Measurements from ENCODE around the gene MEIOB. TPM values are rescaled to one million over a fixed set of nuclear protein-coding genes. Genes with fewer than 3 reads are reported as not detected.

The MEIOB gene
- total RNA-seq, 2 donors from 2014 or later = 0.53 to 0.94 TPM

DNA sequence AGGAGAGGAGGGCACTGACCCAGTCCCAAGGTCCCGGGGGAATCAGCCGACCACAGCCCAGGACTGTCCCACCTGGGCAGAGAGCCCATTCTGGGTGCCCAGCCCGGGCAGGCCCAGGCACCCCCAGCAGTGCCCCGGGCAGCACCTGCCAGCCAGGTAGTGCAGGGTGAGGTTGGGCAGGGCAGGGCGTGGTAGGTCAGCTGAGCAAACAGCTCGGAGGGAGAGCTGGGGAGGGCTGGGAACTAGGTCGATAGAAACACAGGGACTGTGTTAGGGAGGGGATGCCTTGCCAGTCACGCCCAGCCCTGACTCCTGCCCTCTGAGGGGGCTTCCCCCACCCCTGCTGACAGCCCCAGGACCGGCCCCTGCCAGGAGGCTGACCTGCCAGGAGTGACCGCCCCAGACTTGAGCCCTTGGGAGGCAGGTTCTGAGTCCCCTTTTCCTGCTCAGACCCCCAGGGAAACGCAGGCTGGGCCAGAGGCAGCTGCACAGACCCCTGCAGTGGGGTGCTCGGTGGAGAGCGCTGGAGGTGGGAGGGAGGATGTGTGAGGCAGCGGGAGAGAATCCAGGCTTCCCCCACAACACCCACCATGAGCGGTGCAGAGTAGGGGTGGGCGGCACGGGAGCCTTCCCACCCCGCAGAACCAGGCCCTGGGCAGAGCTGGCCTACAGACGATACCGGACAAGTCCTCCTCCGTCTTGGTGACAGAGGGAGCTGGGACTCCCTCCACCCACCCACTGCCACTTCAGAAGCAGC, 41.5 kb upstream of the MEIOB start:
- Mint-ChIP-seq H3K4me3 (no peak overlapping the region), H3K9me3 (no peaks in the 10 kb centered on the region), H3K27me3 (ENCODE audit: low read depth) (peaks cover 33% of the 10 kb centered on the region), H3K27ac (no peak overlapping the region), H3K36me3 (ENCODE audit: insufficient read depth in 2 of 2) (no peaks in the 10 kb centered on the region), H3K4me1 (ENCODE audit: low read depth) (no peaks in the 10 kb centered on the region)
- DNase-seq (no peak), ATAC-seq (replicated peaks in 1 of 2) (no peak)

DNA sequence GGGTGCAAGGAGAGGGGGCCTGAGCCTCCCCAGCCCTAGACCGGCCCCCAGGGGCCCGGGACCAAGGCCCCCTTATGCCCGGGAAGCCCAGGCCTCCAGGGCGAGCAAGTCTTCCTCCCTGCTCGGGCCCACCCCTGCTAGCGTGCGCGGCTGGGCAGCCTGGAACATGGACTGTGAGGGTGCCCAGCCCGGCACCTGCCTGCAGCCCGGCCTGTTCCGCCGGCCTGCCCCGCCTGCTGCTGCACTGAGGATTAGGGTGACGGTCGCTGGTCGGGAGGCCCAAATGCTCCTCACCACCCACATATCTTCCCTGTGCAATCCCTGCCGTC, 40.2 kb upstream of the MEIOB start:
- H3K27me3 Mint-ChIP-seq (ENCODE audit: low read depth) = peaks cover 33% of the 10 kb centered on the region
- no peak overlapping the region for H3K27ac Mint-ChIP-seq
- no peak overlapping the region for H3K4me3 Mint-ChIP-seq
- H3K4me1 Mint-ChIP-seq (ENCODE audit: low read depth) = no peaks in the 10 kb centered on the region
- no peaks in the 10 kb centered on the region for H3K9me3 Mint-ChIP-seq
- no peak for DNase-seq
- no peaks in the 10 kb centered on the region for H3K36me3 Mint-ChIP-seq (ENCODE audit: insufficient read depth in 2 of 2)
- no peak for ATAC-seq (replicated peaks in 1 of 2)

DNA sequence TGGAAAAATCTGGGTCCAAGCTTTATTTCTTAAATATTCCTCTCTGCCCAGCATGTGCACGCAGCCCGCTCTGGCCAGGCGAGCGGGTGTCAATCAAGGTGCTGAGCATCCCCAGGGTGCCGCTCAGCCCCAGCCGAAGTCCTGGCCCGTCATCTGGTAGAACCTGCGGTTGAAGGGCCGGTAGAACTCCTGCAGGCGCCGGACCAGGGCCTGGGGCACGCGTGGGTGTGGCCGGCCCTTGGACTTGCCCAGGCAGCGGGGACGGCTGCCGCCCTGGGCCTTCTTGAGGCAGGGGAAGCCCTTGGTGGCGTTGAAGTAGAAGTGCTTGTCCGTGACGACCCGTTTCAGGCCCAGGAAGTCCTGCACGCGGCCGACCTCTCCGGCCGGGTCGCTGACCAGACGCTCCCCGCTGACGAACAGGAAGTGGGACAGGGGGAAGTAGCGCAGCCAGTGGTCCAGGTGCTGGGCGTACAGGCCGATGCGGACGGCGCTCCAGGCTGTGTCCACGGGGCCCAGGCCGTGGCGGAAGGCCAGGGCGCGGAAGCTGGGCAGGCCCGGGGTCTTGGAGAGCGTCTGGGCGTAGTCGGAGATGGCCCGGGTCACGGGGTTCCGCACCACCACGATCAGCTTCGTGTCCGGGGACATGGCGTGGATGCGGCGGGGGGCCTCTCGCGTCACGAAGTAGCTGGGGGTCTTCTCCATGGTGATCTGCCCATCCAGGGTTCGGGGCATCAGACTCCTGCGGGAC, 39.7 kb upstream of the MEIOB start:
- no peak for DNase-seq
- Mint-ChIP-seq H3K9me3 (no peaks in the 10 kb centered on the region), H3K36me3 (ENCODE audit: insufficient read depth in 2 of 2) (no peaks in the 10 kb centered on the region), H3K4me1 (ENCODE audit: low read depth) (no peaks in the 10 kb centered on the region), H3K27me3 (ENCODE audit: low read depth) (peaks cover 27% of the 10 kb centered on the region), H3K4me3 (no peak overlapping the region), H3K27ac (no peak overlapping the region)
- no peak for ATAC-seq (replicated peaks in 1 of 2)

DNA sequence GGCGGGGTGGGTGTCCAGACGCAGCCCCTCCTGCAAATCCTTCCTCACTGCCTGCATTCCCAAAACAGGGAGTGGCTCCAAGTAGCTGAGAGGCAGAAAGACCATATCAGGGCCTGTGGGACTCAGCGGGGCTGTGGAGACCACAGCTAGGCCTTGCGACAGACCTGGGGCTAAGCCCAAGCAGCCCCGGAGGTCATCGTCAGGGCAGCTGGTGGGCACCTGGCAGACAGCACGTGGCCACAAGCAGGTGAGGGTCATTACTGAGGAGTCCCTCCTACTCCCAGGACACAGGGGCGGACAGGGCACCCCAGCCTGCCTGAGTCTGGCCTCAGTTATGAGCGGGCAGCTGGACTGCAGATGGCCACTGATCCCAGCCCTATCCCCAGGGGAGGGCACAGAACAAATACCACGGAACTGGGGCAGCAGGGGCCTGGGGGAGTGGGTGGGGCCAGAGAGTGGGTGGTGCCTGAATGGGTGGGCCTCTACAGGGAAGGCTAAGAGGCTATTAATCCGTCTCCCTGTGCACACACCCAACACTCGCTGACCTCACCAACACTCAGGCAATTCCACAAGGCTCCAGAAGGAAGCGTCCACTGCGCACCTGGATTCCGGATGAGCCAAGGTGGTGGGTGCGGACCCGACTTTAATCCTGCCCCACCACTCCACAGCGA, 37.7 kb upstream of the MEIOB start:
- Mint-ChIP-seq H3K27ac (no peak overlapping the region), H3K9me3 (no peaks in the 10 kb centered on the region), H3K27me3 (ENCODE audit: low read depth) (peaks cover 13% of the 10 kb centered on the region), H3K4me3 (no peak overlapping the region), H3K4me1 (ENCODE audit: low read depth) (no peaks in the 10 kb centered on the region), H3K36me3 (ENCODE audit: insufficient read depth in 2 of 2) (no peaks in the 10 kb centered on the region)
- no peak for ATAC-seq (replicated peaks in 1 of 2)
- DNase-seq = no peak

DNA sequence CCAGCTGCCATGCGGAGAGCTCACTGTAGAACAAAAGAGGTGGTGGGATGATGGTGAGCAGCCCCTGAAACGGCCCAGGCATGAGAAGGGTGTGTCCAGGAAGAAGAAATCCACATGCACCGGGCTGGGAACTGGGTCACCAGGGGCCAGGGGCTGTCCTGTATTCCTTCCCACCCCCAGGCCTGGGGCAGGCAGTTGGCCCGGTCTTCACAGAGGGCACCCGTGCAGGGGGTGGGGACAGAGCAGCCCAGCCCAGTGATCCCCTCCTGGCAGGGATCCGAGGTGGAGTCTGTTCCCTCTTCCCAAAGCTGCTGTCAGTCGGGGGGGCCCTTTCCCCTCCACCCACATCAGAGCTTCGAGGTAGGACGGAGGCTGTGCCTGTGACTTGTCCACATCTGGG, 37.0 kb upstream of the MEIOB start:
- H3K36me3 Mint-ChIP-seq (ENCODE audit: insufficient read depth in 2 of 2) = no peaks in the 10 kb centered on the region
- H3K4me1 Mint-ChIP-seq (ENCODE audit: low read depth) = no peaks in the 10 kb centered on the region
- no peak for DNase-seq
- no peak overlapping the region for H3K4me3 Mint-ChIP-seq
- H3K9me3 Mint-ChIP-seq = no peaks in the 10 kb centered on the region
- ATAC-seq (replicated peaks in 1 of 2) = no peak
- H3K27me3 Mint-ChIP-seq (ENCODE audit: low read depth) = peaks cover 13% of the 10 kb centered on the region
- H3K27ac Mint-ChIP-seq = no peak overlapping the region

DNA sequence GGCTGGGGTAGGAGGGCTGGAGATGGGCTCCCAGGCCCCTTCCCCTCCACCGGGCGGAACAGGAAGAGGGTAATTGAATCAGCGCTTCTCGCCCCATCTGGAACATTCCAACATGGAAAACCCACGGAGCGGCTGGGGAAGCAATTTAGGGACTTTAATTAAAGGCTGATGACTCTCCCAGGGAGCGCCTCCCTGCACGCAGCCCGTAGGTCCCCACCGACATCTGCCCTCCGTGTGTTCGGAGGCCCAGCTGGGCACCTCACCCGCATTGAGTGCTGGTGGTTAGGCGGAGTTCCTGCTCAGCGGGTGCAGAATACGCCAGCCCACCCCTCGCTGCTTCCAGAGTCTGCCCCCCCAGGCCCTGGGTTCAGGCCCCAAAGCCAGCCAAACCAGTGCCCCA, 36.2 kb upstream of the MEIOB start:
- DNase-seq = no peak
- Mint-ChIP-seq H3K27me3 (ENCODE audit: low read depth) (peaks cover 13% of the 10 kb centered on the region), H3K27ac (no peak overlapping the region), H3K4me3 (no peak overlapping the region), H3K36me3 (ENCODE audit: insufficient read depth in 2 of 2) (no peaks in the 10 kb centered on the region), H3K4me1 (ENCODE audit: low read depth) (no peaks in the 10 kb centered on the region), H3K9me3 (no peaks in the 10 kb centered on the region)
- no peak for ATAC-seq (replicated peaks in 1 of 2)

DNA sequence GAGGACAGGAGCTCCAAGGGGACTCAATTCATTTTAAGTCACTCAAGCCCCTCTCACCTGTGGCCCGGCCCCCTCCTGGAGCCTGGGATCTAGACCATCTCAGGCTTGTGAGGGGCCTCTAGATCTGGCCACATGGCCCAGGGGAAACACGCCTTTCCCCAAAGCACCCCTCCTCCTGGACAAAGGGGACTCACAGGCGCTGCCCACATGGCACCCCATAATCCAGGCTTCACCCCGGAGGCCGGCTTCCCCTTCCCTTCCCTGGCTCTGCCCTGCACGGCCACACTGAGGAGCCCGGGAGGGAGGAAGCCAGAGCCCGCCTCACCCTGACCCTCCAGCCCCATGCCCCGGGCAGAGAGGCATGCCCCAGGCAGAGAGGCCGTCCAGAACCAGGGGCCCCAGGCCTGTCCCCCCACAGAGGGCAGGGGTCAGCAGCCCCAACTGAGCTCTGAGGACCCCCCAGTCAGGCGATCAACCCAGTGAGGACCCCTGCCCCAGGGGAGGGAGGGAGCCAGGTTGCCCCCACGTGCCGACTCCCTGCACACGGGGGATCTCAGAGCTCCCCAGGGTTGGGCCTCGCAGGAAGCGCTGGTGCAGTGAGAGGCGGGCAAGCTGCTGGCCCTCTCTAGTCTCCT, 35.4 kb upstream of the MEIOB start:
- H3K36me3 Mint-ChIP-seq (ENCODE audit: insufficient read depth in 2 of 2) = no peaks in the 10 kb centered on the region
- peaks cover 13% of the 10 kb centered on the region for H3K27me3 Mint-ChIP-seq (ENCODE audit: low read depth)
- H3K9me3 Mint-ChIP-seq = no peaks in the 10 kb centered on the region
- DNase-seq = no peak
- no peaks in the 10 kb centered on the region for H3K4me1 Mint-ChIP-seq (ENCODE audit: low read depth)
- H3K4me3 Mint-ChIP-seq = no peak overlapping the region
- no peak for ATAC-seq (replicated peaks in 1 of 2)
- no peak overlapping the region for H3K27ac Mint-ChIP-seq

DNA sequence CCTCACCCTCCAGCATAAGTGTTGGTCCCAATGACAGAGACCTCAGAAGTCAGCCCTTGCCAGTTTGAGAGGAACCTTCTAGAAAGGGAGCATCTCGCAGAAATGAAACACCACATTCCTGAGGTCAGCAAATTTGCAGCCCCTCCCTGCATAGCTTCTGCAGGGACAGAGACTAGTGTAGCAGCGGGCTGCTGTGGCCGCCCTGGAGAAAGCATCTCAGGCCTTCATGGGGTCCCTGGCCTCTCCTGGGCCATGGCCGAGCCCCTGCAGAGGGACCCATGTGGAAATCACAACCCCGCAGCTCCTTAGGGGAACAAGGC, 34.8 kb upstream of the MEIOB start:
- H3K27me3 Mint-ChIP-seq (ENCODE audit: low read depth) = peaks cover 13% of the 10 kb centered on the region
- no peak overlapping the region for H3K4me3 Mint-ChIP-seq
- H3K4me1 Mint-ChIP-seq (ENCODE audit: low read depth) = no peaks in the 10 kb centered on the region
- H3K36me3 Mint-ChIP-seq (ENCODE audit: insufficient read depth in 2 of 2) = no peaks in the 10 kb centered on the region
- no peak overlapping the region for H3K27ac Mint-ChIP-seq
- H3K9me3 Mint-ChIP-seq = no peaks in the 10 kb centered on the region
- ATAC-seq (replicated peaks in 1 of 2) (no peak), DNase-seq (no peak)

DNA sequence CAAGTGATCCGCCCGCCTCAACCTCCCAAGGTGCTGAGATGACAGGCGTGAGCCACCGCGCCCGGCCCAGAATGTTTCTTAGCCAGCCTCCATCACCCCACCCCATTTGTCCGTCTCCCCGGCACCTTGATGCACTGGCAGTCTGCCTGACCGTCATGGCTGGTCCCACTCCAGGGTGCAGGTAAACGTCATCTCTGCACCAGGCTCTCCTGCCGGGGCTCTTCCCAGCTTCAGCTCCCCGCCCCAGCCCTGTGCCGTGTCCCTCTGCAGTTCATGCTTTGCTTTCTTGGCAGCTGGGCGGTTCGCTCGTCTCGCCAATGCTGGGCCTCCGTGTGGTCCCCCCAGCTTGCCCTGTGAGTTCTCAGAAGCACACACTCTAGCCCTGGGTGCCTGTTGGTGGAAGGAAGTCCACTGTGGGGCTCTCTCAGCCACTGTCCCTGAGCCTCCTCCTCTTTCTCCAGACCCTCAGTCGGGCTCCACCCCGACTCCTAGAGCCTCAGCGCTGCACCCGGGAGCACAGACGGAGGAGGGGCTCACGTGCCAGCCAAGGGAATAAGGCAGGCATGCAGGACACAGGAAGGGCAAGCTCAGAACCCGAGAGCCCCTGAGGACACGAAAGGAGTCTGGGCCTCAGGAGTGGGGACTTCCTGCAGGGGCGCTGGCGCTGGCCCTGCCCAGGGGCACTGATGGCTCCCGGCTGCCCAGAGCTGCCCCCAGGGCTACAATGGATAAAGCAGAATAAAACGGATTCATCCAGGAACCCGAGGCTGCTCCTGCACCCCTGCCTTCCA, 34.3 kb upstream of the MEIOB start:
- Mint-ChIP-seq H3K27ac (no peak overlapping the region), H3K36me3 (ENCODE audit: insufficient read depth in 2 of 2) (no peaks in the 10 kb centered on the region), H3K4me1 (ENCODE audit: low read depth) (no peaks in the 10 kb centered on the region), H3K9me3 (no peaks in the 10 kb centered on the region), H3K27me3 (ENCODE audit: low read depth) (peaks cover 13% of the 10 kb centered on the region), H3K4me3 (no peak overlapping the region)
- DNase-seq (no peak), ATAC-seq (replicated peaks in 1 of 2) (no peak)

DNA sequence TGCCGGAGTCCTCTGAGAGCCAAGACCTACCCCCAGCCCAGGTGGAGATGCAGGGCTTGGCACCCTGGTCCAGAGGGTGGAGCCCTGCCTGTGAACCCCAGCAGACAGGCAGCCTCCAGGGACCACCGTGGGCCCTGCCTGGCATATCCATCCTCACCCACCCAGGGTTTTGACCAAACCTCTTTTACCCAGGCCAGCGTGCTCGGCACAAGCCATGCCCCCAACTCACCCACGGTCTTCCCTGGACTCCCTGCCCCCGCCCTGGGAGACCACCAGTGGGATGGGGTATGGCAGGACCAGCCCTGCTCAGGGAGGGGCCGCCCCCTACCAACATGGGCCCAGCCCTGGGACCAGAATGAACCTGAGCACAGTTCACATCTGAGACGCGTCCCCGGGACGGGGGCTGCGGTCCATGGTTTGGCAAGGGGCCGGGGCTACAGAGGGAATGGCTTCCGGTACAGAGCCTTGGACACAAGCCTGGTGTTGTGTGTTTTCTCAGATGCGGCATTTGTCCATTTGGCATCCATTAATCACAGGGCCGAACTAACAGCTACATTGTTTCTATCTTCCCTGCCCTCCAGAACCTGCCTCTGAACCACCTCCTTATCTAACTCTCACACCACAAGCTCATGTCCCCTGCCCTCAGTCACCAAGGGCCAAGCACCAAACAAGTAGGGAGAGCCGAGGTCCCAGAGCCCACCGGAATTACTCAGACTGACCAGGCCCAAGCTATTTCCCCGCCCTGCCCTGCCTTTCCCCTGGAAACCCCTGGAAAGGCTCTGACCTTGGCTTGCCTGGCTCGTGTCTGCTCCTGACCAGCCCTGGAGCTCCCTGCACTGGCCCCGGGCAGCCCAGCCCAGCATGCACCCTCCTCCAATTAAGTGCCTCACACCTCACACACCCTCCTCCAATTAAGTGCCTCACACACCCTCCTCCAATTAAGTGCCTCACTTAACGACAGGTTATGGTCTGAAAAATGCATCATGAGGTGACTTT, 32.2 kb upstream of the MEIOB start:
- H3K27me3 Mint-ChIP-seq (ENCODE audit: low read depth) = peaks cover 13% of the 10 kb centered on the region
- H3K4me3 Mint-ChIP-seq = no peak overlapping the region
- H3K4me1 Mint-ChIP-seq (ENCODE audit: low read depth) = no peaks in the 10 kb centered on the region
- DNase-seq (no peak), ATAC-seq (replicated peaks in 1 of 2) (no peak)
- no peaks in the 10 kb centered on the region for H3K9me3 Mint-ChIP-seq
- no peak overlapping the region for H3K27ac Mint-ChIP-seq
- no peaks in the 10 kb centered on the region for H3K36me3 Mint-ChIP-seq (ENCODE audit: insufficient read depth in 2 of 2)

DNA sequence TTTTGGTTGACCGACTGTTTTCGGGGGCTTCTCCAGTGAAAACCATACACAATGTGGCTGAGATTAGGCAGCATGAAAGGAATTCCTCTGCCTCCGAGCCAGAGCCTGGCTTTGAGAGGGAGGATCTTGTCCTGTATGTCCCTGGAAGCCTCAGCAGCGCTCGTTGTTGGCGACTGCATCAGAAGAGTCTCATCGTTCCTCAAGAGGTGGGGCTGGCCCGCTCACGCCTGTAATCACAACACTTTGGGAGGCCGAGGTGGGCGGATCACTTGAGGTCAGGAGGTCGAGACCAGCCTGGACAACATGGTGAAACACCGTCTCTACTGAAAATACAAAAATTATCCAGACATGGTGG, 31.2 kb upstream of the MEIOB start:
- no peaks in the 10 kb centered on the region for H3K36me3 Mint-ChIP-seq (ENCODE audit: insufficient read depth in 2 of 2)
- no peaks in the 10 kb centered on the region for H3K9me3 Mint-ChIP-seq
- ATAC-seq (replicated peaks in 1 of 2) = no peak
- no peak overlapping the region for H3K27ac Mint-ChIP-seq
- H3K27me3 Mint-ChIP-seq (ENCODE audit: low read depth) = peaks cover 5% of the 10 kb centered on the region
- no peaks in the 10 kb centered on the region for H3K4me1 Mint-ChIP-seq (ENCODE audit: low read depth)
- DNase-seq = no peak
- no peak overlapping the region for H3K4me3 Mint-ChIP-seq

DNA sequence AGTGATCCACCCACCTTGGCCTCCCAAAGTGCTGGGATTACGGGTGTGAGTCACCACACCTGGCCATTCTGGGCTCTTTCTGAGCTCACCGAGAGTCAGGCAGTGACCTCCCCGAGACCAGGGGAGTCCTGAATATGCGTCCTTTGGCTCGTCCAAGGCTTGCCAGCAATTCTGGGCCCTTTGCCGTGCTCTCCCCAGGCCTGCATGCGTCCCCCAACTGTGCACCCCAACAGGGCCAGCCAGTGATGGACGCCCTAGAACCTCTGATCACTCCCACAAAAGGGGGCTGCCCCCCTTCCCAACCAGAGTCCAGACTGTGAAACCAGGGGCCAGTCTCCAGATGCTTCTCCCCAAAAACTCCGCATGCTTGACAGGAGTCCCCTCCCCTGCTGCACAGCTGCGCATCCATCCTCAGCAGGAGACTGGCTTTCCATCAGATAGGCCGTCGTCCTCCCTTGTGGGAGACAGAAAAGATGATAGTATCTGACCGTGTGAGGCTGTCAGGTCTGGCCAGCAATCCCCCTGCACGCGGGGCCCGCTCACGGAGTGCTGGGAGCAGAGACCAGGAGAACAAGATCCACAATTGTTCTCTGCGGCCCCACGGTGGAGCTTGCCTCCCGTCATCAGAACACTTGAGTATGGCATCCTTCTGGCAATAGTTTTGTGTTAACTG, 30.7 kb upstream of the MEIOB start:
- ATAC-seq (replicated peaks in 1 of 2) (no peak), DNase-seq (no peak)
- no peaks in the 10 kb centered on the region for H3K4me1 Mint-ChIP-seq (ENCODE audit: low read depth)
- H3K36me3 Mint-ChIP-seq (ENCODE audit: insufficient read depth in 2 of 2) = no peaks in the 10 kb centered on the region
- H3K27me3 Mint-ChIP-seq (ENCODE audit: low read depth) = peaks cover 5% of the 10 kb centered on the region
- H3K4me3 Mint-ChIP-seq = no peak overlapping the region
- H3K9me3 Mint-ChIP-seq = no peaks in the 10 kb centered on the region
- H3K27ac Mint-ChIP-seq = no peak overlapping the region
